Ureter (tissue), 1 donor: ENCODE measurements around the gene FHOD1. TPM values are rescaled to one million over a fixed set of nuclear protein-coding genes. Genes with fewer than 3 reads are reported as not detected.
A peak's percentile ranks its signal among the peaks of the same experiment; 100 is the strongest.

Experiments
- DNase-seq: peaks from one replicate; pipeline ENCODE4 v3.0.0-alpha.2; 2020; ENCODE audit warnings: low spot score
- total RNA-seq: library from RNA; stranded (reverse); gene quantifications from one replicate; pipeline ENCODE4 v1.2.4, GENCODE V29; 2023
- donor health status: DM: yes; HTN: yes; CAD: no.

Gene FHOD1
- total RNA-seq, 1 donor from 2014 or later: 19.1 TPM

GRCh38 chr16:67235816-67236562 is 11.3 kb downstream of the FHOD1 start:
- no peak for DNase-seq

- DNase-seq: no peak
Observed at GRCh38 chr16:67234180-67234597, 13.1 kb downstream of the FHOD1 start.

- DNase-seq: no peak
Observed at GRCh38 chr16:67233596-67233995, 13.7 kb downstream of the FHOD1 start.

GRCh38 chr16:67230809-67231660 is 16.2 kb downstream of the FHOD1 start:
- no peak for DNase-seq

- no peak for DNase-seq
Observed at GRCh38 chr16:67229906-67230808, 17.1 kb downstream of the FHOD1 start.

- no peak for DNase-seq
Observed at GRCh38 chr16:67228905-67229304, 18.4 kb downstream of the FHOD1 start.

GRCh38 chr16:67228034-67228785 is 19.1 kb downstream of the FHOD1 start:
- no peak for DNase-seq

- DNase-seq: no peak
Observed at GRCh38 chr16:67227567-67227921, 19.7 kb downstream of the FHOD1 start.

- peak; percentile 98 for DNase-seq
Observed at GRCh38 chr16:67226804-67227566, 20.3 kb downstream of the FHOD1 start, which contains the start of gene TMEM208. TSS of gene TMEM208 (plus strand) at chr16:67227130. CDS start at chr16:67227219, 89 bp downstream.

GRCh38 chr16:67226295-67226803 is 20.9 kb downstream of the FHOD1 start:
- DNase-seq: no peak

- no peak for DNase-seq
Observed at GRCh38 chr16:67223992-67224391, 23.3 kb downstream of the FHOD1 start.

GRCh38 chr16:67216612-67217490 is 30.4 kb downstream of the FHOD1 start:
- no peak for DNase-seq

- no peak for DNase-seq
Observed at GRCh38 chr16:67215706-67216105, 31.6 kb downstream of the FHOD1 start.

- no peak for DNase-seq
Observed at GRCh38 chr16:67213197-67214019, 33.9 kb downstream of the FHOD1 start.

- no peak for DNase-seq
Observed at GRCh38 chr16:67212766-67213165, 34.5 kb downstream of the FHOD1 start.

GRCh38 chr16:67211674-67212073 is 35.6 kb downstream of the FHOD1 start:
- no peak for DNase-seq

GRCh38 chr16:67210069-67210937 is 37.0 kb downstream of the FHOD1 start:
- no peak for DNase-seq
